ENCODE results near the gene FGF6. TPM values are rescaled to one million over a fixed set of nuclear protein-coding genes. Genes with fewer than 3 reads are reported as not detected.

The FGF6 gene
- total and polyA plus RNA-seq, 2 experiments from 2014 or later = not detected

DNA sequence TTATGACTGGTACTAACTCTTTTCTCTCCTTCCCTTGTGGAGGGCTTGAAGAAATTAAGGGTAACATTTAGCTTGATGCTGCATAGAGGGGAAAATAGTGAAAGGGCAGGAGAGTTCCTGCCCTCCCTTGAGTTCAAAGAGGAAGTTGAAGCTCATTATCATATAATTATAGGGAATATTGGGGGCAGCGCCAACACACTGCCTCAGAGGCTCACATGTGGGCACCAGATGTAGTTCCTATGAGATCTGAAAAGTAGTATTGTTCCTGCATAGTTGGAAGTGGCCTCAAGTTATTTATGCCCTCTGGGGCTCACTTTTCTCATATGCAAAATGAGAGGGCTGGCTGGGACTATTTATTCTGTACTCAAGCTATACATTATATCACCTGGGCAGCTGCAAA is 33.1 kb downstream of the FGF6 start (continued):
- TF ChIP-seq, protein P1, sequence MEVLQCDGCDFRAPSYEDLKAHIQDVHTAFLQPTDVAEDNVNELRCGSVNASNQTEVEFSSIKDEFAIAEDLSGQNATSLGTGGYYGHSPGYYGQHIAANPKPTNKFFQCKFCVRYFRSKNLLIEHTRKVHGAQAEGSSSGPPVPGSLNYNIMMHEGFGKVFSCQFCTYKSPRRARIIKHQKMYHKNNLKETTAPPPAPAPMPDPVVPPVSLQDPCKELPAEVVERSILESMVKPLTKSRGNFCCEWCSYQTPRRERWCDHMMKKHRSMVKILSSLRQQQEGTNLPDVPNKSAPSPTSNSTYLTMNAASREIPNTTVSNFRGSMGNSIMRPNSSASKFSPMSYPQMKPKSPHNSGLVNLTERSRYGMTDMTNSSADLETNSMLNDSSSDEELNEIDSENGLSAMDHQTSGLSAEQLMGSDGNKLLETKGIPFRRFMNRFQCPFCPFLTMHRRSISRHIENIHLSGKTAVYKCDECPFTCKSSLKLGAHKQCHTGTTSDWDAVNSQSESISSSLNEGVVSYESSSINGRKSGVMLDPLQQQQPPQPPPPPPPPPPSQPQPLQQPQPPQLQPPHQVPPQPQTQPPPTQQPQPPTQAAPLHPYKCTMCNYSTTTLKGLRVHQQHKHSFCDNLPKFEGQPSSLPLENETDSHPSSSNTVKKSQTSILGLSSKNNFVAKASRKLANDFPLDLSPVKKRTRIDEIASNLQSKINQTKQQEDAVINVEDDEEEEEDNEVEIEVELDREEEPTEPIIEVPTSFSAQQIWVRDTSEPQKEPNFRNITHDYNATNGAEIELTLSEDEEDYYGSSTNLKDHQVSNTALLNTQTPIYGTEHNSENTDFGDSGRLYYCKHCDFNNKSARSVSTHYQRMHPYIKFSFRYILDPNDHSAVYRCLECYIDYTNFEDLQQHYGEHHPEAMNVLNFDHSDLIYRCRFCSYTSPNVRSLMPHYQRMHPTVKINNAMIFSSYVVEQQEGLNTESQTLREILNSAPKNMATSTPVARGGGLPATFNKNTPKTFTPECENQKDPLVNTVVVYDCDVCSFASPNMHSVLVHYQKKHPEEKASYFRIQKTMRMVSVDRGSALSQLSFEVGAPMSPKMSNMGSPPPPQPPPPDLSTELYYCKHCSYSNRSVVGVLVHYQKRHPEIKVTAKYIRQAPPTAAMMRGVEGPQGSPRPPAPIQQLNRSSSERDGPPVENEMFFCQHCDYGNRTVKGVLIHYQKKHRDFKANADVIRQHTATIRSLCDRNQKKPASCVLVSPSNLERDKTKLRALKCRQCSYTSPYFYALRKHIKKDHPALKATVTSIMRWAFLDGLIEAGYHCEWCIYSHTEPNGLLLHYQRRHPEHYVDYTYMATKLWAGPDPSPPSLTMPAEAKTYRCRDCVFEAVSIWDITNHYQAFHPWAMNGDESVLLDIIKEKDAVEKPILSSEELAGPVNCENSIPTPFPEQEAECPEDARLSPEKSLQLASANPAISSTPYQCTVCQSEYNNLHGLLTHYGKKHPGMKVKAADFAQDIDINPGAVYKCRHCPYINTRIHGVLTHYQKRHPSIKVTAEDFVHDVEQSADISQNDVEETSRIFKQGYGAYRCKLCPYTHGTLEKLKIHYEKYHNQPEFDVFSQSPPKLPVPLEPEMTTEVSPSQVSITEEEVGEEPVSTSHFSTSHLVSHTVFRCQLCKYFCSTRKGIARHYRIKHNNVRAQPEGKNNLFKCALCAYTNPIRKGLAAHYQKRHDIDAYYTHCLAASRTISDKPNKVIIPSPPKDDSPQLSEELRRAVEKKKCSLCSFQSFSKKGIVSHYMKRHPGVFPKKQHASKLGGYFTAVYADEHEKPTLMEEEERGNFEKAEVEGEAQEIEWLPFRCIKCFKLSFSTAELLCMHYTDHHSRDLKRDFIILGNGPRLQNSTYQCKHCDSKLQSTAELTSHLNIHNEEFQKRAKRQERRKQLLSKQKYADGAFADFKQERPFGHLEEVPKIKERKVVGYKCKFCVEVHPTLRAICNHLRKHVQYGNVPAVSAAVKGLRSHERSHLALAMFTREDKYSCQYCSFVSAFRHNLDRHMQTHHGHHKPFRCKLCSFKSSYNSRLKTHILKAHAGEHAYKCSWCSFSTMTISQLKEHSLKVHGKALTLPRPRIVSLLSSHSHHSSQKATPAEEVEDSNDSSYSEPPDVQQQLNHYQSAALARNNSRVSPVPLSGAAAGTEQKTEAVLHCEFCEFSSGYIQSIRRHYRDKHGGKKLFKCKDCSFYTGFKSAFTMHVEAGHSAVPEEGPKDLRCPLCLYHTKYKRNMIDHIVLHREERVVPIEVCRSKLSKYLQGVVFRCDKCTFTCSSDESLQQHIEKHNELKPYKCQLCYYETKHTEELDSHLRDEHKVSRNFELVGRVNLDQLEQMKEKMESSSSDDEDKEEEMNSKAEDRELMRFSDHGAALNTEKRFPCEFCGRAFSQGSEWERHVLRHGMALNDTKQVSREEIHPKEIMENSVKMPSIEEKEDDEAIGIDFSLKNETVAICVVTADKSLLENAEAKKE (CRISPR knock-in tag; IDR thresholded peaks at IDR 0.05) = no peak
- TF ChIP-seq NANOG (IDR thresholded peaks at IDR 0.05; ENCODE audit: borderline replicate concordance) (no peak), POLR2AphosphoS5 (IDR thresholded peaks at IDR 0.05; ENCODE audit: low read depth) (no peak), STAT1 (IDR thresholded peaks at IDR 0.05; ENCODE audit: unreplicated experiment) (no peak), ZNF331 (CRISPR knock-in tag; IDR thresholded peaks at IDR 0.05; ENCODE audit: low read depth) (no peak), EZH2phosphoT487 (IDR thresholded peaks at IDR 0.05; ENCODE audit: unreplicated experiment) (no peak)
- TF ChIP-seq, protein P2, sequence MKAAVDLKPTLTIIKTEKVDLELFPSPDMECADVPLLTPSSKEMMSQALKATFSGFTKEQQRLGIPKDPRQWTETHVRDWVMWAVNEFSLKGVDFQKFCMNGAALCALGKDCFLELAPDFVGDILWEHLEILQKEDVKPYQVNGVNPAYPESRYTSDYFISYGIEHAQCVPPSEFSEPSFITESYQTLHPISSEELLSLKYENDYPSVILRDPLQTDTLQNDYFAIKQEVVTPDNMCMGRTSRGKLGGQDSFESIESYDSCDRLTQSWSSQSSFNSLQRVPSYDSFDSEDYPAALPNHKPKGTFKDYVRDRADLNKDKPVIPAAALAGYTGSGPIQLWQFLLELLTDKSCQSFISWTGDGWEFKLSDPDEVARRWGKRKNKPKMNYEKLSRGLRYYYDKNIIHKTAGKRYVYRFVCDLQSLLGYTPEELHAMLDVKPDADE (IDR thresholded peaks at IDR 0.05) = no peak

DNA sequence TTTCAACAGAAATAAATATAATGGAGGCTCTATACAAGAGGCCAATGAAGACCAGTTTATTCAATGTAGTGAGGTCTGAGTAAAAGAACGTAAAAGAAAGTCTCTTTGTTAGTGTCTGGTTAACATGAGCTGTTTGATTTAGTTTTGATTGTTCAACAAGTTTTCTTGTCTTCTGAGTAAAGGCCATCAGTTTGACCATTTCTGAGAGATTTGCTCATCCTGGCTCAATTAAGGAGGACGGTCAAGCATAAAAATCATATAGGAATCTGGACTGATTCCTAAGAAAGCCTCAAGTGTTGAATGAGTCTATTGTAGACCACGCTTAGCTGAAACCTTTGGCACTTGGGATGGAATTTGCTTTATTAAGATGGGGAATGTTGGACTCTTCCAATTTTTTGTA is 33.6 kb downstream of the FGF6 start:
- no peaks in the 10 kb centered on the region for H3K79me2 ChIP-seq (replicated peaks; ENCODE audit: insufficient read depth)
- H3K27me3 ChIP-seq (ENCODE audit: insufficient read depth) = no peaks in the 10 kb centered on the region
- no peaks in the 10 kb centered on the region for H3K9me3 Mint-ChIP-seq
- H3K4me3 ChIP-seq = no peak overlapping the region
- no peaks in the 10 kb centered on the region for H3K36me3 Mint-ChIP-seq (ENCODE audit: low read depth)
- H3K27ac Mint-ChIP-seq = no peak overlapping the region
- no peak overlapping the region for H2AFZ ChIP-seq
- no peaks in the 10 kb centered on the region for H3K4me1 ChIP-seq (ENCODE audit: insufficient read depth)
- no peak overlapping the region for H3K27ac ChIP-seq (ENCODE audit: low read depth)
- H3K27me3 Mint-ChIP-seq (ENCODE audit: insufficient read depth, low read depth, poor library complexity) = peaks cover 1% of the 10 kb centered on the region
- H3K36me3 ChIP-seq (ENCODE audit: insufficient read depth) = no peaks in the 10 kb centered on the region
- DNase-seq (ENCODE audit: low spot score) = no peak
- no peaks in the 10 kb centered on the region for H3F3A ChIP-seq (replicated peaks; ENCODE audit: low read depth)
- H4K20me1 ChIP-seq (replicated peaks; ENCODE audit: insufficient read depth) = no peaks in the 10 kb centered on the region
- no peak overlapping the region for H3K4me3 Mint-ChIP-seq
- H3K4me2 ChIP-seq = no peak overlapping the region
- H3K9me2 ChIP-seq (ENCODE audit: insufficient read depth) = no peaks in the 10 kb centered on the region
- TF ChIP-seq, protein P3, sequence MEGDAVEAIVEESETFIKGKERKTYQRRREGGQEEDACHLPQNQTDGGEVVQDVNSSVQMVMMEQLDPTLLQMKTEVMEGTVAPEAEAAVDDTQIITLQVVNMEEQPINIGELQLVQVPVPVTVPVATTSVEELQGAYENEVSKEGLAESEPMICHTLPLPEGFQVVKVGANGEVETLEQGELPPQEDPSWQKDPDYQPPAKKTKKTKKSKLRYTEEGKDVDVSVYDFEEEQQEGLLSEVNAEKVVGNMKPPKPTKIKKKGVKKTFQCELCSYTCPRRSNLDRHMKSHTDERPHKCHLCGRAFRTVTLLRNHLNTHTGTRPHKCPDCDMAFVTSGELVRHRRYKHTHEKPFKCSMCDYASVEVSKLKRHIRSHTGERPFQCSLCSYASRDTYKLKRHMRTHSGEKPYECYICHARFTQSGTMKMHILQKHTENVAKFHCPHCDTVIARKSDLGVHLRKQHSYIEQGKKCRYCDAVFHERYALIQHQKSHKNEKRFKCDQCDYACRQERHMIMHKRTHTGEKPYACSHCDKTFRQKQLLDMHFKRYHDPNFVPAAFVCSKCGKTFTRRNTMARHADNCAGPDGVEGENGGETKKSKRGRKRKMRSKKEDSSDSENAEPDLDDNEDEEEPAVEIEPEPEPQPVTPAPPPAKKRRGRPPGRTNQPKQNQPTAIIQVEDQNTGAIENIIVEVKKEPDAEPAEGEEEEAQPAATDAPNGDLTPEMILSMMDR (conservative IDR thresholded peaks at IDR 0.05; ENCODE audit: low read depth in 2 of 2) = no peak
- TF ChIP-seq EZH2 (IDR thresholded peaks at IDR 0.05; ENCODE audit: low read depth, unreplicated experiment) = no peak
- TF ChIP-seq CREB1 (CRISPR knock-in tag; IDR thresholded peaks at IDR 0.05; ENCODE audit: low read depth) = no peak
- TF ChIP-seq ZNF114 (CRISPR knock-in tag; IDR thresholded peaks at IDR 0.05) = no peak
- TF ChIP-seq, protein P4, sequence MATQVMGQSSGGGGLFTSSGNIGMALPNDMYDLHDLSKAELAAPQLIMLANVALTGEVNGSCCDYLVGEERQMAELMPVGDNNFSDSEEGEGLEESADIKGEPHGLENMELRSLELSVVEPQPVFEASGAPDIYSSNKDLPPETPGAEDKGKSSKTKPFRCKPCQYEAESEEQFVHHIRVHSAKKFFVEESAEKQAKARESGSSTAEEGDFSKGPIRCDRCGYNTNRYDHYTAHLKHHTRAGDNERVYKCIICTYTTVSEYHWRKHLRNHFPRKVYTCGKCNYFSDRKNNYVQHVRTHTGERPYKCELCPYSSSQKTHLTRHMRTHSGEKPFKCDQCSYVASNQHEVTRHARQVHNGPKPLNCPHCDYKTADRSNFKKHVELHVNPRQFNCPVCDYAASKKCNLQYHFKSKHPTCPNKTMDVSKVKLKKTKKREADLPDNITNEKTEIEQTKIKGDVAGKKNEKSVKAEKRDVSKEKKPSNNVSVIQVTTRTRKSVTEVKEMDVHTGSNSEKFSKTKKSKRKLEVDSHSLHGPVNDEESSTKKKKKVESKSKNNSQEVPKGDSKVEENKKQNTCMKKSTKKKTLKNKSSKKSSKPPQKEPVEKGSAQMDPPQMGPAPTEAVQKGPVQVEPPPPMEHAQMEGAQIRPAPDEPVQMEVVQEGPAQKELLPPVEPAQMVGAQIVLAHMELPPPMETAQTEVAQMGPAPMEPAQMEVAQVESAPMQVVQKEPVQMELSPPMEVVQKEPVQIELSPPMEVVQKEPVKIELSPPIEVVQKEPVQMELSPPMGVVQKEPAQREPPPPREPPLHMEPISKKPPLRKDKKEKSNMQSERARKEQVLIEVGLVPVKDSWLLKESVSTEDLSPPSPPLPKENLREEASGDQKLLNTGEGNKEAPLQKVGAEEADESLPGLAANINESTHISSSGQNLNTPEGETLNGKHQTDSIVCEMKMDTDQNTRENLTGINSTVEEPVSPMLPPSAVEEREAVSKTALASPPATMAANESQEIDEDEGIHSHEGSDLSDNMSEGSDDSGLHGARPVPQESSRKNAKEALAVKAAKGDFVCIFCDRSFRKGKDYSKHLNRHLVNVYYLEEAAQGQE (IDR thresholded peaks at IDR 0.05; ENCODE audit: unreplicated experiment) = no peak
- TF ChIP-seq, protein P2 (IDR thresholded peaks at IDR 0.05) = no peak
- no peak for TF ChIP-seq ZNF331 (CRISPR knock-in tag; IDR thresholded peaks at IDR 0.05; ENCODE audit: low read depth)
- no peak for TF ChIP-seq NANOG (IDR thresholded peaks at IDR 0.05; ENCODE audit: borderline replicate concordance)
- no peak for ATAC-seq
- 0 out of 3 replicates have a peak, but pooled peaks cover 2% of the 10 kb centered on the region for H3K4me1 Mint-ChIP-seq

Measured in GM23338 (cell line).